ENCODE measurements around the gene TBC1D22B.

Gene TBC1D22B

DNA sequence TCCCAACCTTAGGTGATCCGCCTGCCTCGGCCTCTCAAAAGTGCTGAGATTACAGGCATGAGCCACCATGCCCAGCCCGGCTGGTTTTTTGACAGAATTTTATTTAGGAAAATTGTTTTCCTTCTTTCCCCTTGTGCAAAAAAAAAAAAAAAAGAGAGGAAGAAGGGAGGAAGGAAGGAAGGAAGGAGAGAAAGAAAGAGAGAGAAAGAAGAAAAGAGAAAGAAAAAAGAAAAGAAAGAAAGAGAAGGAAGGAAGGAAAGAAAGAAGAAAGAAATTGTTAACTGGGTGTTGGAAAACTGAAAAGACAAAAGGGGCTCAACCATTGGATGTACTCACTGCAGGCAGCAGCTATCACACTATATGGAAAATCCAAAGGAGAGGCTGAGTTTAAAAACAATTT lies 94.8 kb downstream of the TBC1D22B start:
- in situ Hi-C loops (cut with MboI; ENCODE audit: low sequenced_read_pairs) = no loop called here

DNA sequence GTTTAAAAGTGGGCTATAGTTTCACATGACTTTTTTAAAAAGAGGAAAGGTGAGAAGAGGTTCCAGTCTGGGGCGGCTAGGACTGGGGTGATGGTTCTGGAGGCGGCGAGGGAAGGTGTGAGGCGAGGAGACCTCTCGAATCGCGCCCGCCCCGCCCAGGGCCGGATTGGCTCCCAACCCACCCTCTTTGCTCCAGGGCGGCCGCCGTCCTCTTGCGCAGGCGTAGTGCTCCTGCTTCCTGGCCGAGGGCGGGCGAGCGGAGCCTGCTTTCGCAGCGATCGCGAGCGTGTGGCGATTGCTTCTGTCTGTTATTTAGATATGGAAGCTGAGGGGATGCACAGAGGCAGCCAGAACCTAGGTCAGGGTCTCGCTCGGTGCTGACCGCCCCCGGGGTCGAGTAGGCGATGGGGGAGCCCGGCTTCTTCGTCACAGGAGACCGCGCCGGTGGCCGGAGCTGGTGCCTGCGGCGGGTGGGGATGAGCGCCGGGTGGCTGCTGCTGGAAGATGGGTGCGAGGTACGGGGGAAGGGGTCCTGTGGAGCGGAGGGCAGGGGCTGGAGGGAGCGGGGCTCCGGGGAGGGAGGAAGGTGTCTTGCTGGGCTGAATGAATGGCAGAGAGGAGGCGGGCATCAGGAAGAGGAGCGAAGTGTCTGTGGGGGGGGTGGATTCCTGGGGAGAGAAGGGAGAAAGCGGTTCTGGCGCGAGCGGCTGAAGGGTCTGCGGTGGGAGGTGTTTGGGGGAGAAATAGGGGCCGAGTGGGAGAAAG lies 96.4 kb downstream of the TBC1D22B start, which contains the start of gene RNF8:
Gene RNF8, plus strand, starts transcription at position 223 of the 765 bp plus-strand sequence. Its CDS starts 182 bp downstream, at position 405.
- in situ Hi-C loops (cut with MboI; ENCODE audit: low sequenced_read_pairs) = no loop called here

DNA sequence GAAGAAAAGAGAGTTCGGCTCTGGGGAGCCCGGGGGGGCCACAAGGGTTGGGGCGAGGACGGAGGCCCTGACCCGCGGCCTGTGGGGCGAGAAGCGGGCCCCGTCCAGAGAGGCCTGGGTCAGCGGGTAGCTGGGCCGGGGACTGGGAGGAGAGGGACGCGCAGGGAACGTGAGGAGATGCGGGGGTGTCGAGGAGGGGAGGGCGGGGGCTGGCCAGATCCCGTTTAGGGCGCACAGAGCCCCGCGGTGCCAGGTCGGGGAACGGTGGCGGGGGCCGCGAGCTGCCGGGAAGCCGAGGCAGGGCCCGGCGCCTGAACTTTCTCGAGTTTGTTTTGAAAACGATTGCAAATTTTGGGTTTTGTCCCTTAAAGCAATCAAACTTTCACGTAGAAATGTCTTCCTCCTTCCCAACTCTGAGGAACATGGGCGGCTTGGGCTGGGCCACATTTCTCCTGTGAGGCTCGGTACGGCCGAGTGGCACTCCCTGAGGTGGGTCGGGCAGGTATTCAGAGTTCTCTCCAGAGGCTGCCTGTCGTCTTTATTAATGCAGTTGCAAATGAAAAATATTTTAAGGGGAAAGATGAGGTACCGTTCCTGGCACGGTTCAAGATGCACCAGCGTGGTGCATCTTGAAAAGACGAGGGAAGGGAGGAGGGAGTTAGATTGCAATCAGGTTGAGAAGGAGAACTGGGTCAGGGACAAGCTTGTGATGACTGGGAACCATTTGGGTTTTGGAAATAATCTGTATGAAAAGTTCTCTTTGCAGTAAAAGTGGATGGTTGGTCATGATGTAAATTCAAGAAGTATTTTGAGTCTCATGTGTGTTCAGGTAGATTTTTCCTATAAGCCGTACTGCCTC lies 97.2 kb downstream of the TBC1D22B start:
- in situ Hi-C loops (cut with MboI; ENCODE audit: low sequenced_read_pairs) = no loop called here

DNA sequence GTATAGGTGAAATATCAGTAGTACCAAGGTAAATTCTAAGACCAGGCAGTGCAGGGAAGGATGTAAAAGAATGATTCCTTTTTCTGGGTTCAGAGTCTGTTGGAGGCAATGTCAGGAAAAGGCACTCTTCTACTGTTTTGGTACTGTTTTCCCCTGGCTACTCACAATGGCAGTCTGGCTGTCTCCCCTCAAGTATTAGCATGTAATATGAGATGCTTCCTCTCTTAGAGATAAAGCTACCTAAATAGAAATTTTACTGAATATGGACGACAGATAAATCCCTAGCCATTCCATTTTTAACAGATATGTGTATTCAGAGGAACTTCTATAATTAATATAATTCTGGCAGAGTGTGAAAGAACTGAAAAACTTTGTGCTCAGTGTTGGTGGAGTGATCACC lies 99.7 kb downstream of the TBC1D22B start:
- in situ Hi-C loops (cut with MboI; ENCODE audit: low sequenced_read_pairs) = no loop called here

DNA sequence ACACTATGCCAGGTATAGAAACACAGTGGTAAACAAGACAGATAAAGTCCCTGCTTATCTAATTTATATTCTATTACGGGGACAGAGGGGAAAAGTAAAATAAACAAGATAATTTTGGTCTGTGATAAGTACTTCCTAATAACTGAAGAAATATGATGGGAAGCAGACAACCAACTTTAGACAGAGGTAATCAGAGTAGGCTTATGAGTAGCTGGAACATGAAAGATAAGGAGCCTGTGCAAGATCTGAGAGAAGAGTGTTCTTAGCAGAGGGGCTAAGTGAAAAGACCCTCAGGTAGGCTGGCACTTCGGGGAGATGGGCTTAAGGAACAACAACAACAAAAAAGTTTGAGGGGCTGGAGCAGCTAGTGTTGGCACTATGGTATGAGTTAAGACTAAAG lies 100.3 kb downstream of the TBC1D22B start:
- in situ Hi-C loops (cut with MboI; ENCODE audit: low sequenced_read_pairs) = no loop called here

DNA sequence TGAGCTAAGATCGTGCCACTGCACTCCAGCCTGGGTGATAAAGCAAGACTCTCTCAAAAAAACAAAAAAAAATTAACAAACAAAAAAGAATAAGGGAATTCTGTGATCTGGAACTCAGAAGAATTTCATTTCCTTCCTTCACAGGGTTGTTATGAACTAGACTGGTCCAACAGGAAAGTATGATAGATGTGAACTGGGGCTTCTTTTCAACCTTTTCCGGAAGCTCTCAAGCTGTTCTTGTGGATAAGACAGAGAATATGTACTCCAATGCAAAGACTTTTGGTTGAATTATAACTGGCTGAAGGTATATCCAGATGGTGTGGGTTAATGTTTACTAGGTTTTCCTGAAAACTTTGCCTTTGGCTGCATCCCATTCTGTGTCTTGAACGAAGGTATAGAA lies 101.5 kb downstream of the TBC1D22B start:
- in situ Hi-C loops (cut with MboI; ENCODE audit: low sequenced_read_pairs) = no loop called here

DNA sequence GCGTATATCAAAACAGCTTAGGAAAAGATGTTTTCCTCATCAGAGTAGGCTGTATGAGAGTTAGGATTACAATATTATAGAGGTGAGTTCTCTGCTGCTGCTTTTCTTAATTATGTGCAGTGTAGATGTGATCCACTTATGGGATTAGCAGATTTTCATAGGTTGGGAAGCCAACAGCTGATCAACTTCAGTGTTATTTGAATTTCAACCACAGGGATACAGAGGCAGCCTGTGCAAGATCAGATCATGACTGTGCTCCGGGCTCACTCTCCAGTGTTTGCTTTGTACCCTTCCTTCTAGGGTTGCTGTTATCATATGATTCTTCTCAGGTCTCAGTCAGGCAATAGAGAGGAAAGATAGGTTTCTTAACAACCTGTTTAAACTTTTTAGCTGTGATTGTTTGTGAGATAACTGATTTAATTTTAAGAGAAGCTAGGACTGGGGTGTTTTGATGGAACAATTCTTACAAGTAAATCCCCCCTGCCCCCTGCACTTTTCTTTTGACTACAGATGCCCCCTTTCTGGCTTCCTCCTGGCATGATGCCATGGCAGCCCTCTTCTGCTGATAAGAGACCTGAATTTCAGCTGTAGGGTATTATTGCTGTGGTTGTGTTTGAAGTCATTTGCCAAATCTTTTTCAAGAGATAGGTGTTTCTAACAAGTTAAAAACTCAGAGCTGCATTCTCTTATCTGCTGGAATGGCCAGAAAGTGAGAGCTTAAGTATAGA lies 104.7 kb downstream of the TBC1D22B start:
- in situ Hi-C loops (cut with MboI; ENCODE audit: low sequenced_read_pairs) = no loop called here

DNA sequence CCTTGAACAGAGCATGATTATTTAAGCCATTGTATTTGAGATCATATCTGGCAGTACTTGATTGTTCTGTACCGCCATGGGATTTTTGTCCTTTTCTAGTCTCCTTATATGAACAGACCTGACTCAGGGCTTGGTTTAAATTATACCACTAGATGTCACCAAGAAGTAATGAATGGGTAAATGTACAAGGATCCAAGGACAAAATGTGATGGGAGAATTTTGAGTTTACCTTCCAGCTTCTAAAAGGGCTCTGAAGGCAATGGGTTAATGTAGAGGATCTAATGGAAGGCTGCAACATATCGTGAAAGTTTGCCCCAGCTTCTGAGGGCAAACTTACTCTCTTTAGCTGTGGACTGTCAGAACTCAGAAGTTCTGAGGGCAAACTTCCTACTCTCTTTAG lies 108.2 kb downstream of the TBC1D22B start:
- in situ Hi-C loops (cut with MboI; ENCODE audit: low sequenced_read_pairs) = no loop called here

DNA sequence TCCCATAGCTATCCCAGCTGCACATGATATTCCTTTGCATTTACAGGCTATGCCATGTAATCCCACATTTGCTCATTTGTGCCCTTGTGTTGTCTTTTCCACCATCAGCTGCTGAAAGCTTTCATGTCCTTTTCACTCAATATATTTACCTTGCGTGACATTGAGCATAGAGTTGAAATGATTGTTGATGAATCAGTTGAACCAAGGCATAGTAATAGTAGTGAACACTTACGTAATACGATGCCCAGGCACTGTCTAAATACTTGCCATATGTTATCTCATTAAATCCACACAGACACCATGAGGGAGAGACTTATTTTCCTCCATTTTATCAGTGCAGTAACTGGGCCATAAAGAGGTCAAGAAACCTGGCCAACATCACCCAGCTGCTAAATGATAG lies 109.3 kb downstream of the TBC1D22B start:
- in situ Hi-C loops (cut with MboI; ENCODE audit: low sequenced_read_pairs) = no loop called here

DNA sequence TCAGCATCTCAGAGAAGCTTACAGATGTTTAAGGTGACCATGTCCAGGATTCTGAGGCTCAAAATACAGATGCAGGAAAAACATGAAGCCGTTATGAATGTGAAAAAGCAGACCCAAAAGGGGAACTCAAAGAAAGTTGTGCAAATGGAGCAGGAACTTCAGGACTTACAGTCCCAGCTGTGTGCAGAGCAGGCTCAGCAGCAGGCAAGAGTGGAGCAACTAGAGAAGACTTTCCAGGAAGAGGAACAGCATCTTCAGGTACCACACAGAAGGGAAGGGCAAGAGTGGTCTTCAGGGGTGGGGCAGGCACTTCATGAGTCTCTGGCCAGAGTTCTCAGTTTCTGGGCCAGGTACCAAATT lies 111.4 kb downstream of the TBC1D22B start:
- in situ Hi-C loops (cut with MboI; ENCODE audit: low sequenced_read_pairs) = no loop called here

DNA sequence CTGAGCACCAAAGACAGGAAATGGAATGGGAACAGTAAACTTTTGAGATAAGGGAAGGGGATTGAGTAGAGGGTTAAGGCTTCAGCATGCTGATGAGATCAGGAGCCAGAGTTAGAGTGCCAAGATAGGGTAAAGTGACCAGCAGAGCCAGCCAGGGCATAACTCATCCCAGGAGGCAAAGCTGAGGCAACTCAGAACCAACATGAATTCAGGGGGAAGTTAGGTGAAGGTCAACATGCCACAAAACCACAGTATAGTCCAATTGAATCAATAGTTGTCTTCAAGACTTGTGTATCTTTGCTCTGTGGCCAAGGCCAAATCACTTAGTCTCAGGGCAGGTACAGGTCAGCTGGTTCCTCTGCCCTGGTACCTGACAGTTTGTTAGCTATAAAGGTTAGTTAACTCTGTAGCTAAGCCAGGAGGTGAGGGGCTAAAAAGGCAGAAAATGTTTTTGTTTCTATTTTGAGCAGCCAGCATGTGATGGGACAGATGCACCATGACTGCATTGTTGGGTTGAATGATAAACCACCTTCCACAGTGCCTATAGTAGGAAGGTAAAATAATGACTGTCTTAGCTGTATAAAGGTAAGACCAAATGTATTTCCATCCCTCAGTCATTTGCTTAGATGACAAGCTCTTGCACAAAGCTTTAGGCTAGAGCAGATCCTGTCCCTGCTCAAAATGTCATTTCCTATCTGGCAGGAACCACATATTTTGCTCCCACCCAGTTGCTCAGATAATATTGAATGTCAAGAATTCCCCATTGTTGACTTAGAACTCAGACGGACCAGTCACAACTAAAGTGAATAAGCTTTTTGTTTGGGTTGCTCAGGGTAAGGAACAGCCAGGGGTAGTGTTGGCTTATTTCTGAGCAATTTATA lies 112.0 kb downstream of the TBC1D22B start:
- in situ Hi-C loops (cut with MboI; ENCODE audit: low sequenced_read_pairs) = no loop called here

DNA sequence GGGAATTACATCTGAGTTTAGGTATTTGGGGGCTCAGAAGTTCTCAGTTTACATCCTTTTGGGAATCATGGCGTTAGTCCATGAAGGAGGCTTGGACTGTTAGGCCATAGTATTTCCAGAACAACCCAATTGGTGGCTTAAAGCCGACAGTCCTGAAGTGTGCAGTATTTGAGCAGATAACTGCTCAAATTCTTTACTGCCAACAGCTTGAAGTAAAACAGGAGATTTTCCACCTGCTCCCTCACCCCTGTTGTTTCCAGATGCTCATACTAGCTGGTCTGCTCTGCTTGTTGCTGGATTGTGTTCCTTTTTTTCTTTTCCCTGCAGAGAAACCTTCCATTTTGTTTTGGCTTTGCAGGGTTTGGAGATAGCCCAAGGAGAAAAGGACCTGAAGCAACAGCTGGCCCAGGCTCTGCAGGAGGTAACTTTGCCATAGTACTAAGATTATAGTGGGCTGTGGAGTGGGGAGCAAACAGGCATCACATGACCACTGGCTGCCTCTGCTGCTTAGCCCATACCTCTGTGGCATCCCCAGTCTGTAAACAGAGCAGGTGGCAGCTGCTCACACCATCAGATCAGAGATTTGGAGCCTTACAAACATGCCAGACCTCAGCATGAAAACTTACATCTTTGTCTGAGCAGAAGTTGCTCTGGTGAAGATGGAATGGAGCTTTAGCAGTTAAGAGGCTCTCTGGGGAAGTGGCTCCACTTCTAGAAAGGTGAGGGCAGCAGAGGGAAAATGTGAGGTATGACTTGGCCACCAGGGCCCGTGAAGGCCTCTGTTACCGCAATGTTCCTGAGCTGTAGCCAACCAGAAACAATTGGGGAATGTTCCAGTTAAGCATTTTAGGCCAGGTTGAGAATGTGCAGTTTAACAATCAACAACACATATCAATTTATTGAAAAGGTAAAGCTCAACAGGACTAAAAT lies 113.8 kb downstream of the TBC1D22B start:
- in situ Hi-C loops (cut with MboI; ENCODE audit: low sequenced_read_pairs) = no loop called here

DNA sequence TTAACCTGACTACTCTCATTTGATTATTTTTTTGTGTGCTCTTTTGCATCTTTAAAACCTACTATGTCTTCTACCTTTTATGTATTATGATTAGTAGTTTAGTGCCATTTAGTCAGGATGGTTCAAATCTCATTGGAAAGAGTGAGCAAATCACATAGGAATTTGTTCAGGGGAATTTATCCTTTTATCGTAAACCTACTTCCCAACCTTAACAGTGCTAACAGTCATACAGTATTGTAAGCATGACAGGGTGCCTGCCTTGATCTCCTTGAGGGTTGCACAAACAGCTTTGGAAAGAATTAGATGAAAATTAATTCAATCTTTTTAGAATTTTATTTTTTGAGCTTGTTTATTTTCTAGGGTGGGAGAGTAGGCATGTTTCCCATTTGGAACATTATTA lies 114.5 kb downstream of the TBC1D22B start:
- in situ Hi-C loops (cut with MboI; ENCODE audit: low sequenced_read_pairs) = no loop called here

DNA sequence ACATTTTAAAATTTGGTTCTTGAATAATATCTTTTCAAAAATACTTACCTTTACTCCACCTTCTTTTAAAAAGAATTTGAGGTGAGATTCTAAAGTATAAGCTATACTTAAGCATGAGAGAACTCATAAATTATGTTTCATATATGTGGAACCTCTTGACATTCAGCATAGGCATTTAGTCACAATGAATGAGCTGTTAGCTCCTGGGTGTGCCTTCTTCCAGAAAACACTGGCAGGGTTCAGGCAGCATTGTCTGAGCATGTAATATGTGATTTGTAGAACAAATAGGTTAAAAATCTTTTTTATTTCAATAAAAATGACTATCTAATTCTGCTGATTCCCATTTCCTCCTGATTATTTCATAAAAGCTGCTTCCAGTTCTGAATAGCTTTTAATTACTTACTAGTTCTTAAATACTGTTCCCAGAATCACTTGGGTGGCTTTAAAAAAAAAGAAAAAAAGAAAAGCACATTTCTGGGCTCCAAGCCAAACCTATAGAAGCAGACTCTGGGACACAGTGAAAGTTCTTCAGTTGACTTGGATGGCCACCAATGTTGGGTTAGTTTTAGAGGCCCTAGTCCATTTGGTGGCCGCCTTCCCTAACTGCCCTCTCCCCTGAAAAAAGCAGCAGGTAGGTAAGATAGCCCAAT lies 116.4 kb downstream of the TBC1D22B start:
- in situ Hi-C loops (cut with MboI; ENCODE audit: low sequenced_read_pairs) = no loop called here

DNA sequence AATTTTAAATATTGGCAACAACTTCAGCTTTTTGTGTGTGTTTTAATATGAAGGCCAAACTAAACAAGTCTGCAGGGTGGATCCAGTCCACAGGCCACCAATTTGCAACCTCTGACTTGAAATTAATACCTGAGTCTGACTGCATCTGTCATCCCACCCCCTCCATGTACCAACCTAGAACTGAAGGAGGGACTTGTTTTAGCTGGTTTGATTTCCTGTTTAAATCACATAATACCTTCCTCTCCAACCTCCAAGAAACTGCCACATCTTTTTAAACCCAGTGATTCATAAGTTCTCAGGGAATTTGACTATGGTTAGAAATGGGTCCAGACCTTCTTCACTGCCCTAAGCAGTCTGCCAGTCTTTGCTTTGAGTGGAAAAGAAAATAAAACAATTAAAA lies 117.8 kb downstream of the TBC1D22B start:
- in situ Hi-C loops (cut with MboI; ENCODE audit: low sequenced_read_pairs) = no loop called here

DNA sequence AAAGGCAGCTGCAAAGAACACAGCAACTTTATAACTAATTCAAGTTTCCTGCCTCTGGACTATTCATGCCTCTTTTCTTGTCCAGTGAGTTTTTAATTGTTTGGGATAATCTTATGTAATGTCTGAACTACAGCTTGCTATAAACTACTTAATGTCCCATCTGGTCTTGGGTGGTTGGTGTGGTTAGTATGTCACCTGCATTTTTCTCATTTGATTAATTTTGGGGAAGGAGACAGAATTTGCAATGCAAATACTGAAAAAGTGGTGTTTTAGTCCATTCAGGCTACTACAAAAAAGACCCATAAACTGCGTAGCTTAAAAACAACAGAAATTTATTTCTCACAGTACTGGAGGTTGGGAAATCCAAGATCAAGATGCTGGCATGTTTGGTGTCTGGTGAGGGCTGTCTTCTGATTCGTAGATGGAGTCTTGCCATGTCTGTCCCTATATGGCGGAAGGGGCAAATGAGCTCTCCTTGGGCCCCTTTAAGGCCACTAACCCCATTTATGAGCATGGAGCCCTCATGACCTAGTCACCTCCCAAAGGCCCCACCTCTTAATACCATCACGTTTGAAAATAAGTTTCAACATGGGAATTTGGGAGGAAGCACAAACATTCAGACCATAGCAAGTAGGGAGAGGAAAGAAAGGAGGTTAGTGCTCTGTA lies 118.6 kb downstream of the TBC1D22B start:
- in situ Hi-C loops (cut with MboI; ENCODE audit: low sequenced_read_pairs) = no loop called here

DNA sequence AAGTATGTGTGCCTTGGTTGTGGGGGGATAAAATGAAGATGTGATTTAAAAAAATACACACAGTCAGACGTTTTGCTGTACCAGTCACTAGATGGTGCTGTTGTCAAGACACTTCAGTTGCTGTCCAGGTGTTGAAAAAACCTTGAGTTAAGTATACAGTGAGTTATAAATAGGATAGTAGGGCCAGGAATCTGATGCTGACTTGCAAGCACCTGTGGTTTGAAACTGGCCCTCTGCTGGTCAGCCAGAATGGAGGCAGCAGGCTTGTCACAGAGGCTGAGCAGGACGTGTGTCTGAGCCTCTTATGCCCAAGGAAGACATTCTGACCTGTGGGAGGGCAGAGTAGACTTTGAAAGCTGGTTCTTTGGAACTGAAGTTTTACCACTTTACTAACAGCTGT lies 124.0 kb downstream of the TBC1D22B start:
- in situ Hi-C loops (cut with MboI; ENCODE audit: low sequenced_read_pairs) = no loop called here

Data from HL-60/S4 treated with phorbol 12-myristate 13-acetate at 8.2 ng/mL for 4 days and 3 days (cell line).